GM19025 (cell line): ENCODE results near the gene ANKRD55.
"Not testable (repeated sequence)": the region's sequence is repeated elsewhere in the genome, so short reads cannot be mapped to it uniquely, and the experiment has no call there.

Experiments
- ATAC-seq: cut with Tn5 transposase; IDR thresholded peaks from one replicate; pipeline ENCODE4 v1.9.1; 2021; ENCODE audit warnings: mild to moderate bottlenecking, low read depth, moderate library complexity; ENCODE audit not compliant: unreplicated experiment

Gene ANKRD55

DNA sequence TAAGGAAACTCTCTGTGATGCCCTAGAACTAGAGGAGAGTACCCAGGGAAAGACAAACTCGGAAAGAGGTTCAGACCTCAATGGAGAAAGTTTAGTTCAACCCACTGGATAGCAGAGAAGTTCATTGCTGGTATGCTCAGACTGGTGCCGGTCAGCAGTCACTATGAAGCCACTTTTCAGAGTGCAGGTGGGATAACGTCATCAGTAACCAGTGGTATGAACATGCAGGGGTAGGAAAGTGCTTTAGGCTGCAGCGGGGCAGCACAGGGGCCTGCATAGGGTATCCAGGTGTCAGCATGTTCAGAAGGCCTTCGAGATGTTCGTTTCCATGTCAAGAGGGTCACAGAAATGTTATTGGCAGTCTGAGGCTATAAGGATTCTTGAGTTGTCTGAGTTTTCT lies 20.8 kb upstream of the ANKRD55 start:
- ATAC-seq = no peak

DNA sequence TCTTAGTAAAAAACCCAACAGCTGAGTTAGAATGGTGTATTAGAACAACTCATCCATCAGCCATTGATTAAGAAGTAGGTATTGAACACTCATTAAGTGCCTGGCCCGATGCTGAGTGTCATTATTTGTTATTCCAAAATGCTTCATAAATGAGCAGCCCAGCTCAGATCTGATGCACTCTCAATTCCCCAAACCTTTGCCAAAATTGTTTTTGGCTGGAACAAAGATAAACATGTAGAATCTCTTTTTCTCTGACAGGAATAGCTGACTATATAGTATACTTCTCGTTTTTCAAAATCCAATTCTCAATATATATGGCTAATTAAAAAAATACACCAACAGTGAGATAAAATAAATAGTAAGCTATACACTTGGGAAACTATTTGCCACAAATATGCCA lies 20.0 kb upstream of the ANKRD55 start:
- no peak for ATAC-seq

DNA sequence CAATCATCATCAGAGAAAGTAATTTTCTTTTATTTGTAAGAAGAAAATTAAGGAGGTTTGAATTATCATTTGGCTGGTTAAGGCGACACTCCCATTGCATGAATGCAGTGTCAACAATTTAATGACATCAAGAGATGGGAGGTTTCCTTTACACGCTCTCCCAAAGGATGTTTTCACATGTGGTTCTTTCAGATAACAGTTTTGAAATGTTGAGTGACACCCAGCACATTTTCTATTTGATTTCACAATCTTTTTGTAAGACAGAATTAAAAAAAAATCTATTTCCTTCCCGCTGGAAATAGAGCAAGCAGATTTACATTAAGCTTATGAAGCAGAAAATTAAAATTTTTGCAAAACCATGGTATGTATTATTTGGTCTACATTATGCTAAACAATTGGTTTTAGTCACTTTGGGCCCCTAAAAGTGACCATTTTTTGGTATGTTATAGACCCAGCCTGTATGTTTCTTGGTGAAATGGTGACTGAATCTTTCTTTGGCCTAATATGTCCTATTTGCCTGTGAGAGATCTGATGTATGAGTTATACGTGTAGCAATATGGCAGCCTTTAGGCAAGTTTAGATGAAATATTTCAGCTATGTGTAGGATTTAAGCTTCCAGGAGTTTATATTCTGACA lies 18.9 kb upstream of the ANKRD55 start:
- no peak for ATAC-seq

DNA sequence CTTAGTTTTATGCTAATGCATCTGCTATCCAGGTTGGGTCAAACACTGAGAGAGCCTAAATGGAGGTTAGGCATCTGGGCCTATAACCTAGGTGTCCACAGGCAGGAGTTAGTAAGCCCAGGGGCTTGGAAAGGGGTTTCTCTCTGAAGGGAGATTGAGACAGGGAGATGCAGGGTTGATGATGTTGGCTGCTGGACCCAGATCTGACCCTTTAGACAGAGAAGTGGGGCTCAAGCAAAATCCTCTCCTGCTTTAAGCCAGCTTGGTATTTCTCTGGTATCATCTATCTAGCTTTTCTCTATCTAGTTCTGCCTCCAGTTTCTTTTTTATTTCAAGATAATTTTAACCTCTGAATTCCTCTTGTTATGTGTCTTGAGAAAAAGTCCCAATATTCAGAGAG lies 18.3 kb upstream of the ANKRD55 start:
- no peak for ATAC-seq

DNA sequence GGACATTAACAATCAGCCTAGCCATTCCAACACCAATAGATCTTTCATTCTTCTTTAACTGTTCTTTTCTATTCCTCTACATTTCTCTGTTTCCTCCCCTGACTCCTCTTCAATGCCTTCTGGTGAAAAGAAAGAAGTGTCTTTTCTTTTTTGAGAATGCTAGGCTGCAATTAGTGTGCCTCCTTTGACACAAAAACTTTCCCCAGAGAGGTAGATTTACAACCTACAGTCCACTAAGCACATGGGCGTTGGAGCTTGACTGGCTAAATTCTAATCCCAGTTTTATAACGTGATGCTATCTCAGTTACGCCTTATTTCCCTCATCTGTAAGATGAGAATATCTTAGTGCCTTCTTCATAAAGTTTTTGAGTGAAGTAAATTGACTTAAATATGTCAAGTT lies 16.9 kb upstream of the ANKRD55 start:
- no peak for ATAC-seq

DNA sequence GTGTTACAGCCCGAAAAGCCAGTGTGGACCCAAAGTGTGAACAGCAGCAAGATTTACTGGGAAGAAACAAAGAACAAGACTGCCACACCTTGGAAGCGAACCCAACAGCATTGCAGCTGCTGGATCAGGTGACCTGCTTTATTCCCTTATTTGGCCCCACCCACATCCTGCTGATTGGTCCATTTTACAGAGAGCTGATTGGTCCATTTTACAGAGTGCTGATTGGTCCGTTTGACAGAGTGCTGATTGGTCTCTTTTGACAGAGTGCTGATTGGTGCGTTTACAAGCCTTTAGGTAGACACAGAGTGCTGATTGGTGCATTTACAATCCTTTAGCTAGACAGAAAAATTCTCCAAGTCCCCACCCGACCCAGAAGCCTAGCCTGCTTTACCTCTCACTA lies 16.0 kb upstream of the ANKRD55 start:
- ATAC-seq = not testable (repeated sequence)

DNA sequence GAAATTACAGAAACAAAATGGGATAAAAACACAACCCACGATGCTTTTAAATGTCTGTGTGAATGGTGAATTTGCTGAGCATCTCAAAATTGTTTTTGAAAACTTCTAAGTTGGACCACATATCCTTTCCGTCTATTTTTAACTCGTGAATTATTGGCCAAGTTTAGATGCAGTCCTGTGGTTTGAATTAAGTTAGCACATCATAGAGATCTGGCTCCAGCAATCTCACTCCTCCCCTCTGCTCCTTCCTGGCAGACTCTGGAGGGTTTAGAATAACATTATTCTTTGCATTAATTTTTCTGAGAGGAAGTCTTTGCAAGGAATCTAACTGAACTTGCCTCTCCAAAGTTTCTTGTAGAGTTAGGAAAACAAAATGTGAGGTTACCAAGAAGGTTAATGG lies 14.5 kb upstream of the ANKRD55 start:
- ATAC-seq = no peak

DNA sequence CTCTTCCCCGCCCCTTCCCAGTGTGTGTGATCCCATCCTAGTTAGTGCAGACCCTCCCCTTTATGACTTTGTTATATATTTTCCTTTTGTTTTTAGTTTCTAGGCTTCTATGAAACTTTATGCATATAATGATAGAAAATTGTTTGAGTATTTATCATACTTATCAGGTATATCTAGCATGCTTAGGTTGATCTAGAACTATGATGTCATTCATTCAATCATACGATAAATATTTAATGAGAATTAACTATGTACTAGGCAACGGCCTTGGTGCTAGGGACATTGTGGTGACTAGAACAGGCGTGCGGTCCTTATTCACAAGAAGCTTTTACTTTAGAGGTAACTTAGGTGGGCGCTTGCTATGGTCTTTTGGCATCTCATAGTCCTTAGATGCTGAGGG lies 13.6 kb upstream of the ANKRD55 start:
- ATAC-seq = no peak

DNA sequence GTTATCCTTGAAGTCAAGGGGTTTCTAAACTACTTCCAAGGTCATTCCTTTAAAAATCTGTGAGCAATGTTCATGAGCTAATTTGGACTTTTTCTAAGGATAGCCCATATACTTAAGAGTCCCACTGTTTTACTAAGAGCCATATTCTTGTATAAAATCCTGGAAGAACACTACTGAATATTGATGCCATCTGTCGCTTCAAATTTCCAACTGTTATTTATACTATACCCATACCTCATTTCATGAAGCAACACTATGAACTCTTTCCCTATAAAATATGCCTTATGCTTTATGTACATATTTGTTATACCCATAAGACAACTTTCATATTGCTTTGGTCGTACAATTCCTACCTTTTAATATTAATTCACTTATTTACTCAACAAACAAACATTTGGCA lies 12.4 kb upstream of the ANKRD55 start:
- no peak for ATAC-seq

DNA sequence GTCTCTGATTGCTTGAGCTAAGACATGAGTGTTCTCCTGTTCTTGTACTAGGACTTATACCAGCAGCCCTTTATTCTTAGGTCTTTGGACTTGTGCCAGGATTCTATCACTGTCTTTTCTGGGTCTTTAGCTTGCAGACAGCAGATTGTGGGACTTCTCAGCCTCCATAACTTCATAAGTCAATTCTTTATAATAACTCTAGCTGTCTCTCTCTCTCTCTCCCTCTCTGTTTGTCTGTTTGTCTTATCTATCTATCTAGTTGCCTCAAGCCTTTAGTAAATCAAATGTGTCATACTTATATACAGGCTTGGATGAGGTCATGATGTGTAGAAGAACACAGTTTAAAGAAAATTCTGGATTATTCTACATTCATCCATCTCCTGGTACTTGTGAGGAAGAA lies 11.5 kb upstream of the ANKRD55 start:
- no peak for ATAC-seq

DNA sequence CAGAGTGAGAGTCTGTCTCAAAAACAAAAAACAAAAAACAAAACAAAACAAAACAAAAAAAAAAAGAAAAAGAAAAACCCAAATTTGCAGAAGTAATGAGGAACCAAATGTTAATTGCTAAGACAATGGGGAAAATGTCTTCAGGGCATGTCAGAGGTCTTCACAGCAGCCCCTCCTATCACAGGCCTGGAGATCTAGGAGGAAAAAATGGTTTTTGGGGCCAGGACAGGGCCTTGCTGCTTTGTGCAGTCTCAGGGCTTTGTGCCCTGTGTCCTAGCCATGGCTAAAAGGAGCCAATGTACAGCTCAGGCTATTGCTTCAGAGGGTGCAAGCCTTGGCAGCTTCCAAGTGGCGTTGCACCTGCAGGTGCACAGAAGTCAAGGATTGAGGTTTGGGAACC lies 9.1 kb upstream of the ANKRD55 start:
- not testable (repeated sequence) for ATAC-seq

DNA sequence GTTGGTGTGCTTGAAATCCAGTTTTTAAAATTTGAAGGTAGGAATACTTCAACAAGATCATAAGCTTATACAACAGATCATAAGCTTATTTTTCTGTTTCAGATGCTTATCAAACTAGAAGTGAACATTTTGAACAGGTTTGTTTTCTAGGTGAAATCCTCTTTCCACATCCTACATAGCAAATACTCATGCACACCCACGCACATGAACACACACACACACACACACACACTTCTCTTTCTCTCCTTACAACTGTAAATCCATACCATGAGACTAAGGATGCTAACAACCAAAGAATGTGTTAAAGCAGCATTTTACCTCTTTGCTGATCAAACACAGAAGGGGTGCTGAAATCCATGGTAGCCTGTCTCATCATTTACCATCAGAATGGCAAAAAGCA lies 592 bp downstream of the ANKRD55 start:
- no peak for ATAC-seq

DNA sequence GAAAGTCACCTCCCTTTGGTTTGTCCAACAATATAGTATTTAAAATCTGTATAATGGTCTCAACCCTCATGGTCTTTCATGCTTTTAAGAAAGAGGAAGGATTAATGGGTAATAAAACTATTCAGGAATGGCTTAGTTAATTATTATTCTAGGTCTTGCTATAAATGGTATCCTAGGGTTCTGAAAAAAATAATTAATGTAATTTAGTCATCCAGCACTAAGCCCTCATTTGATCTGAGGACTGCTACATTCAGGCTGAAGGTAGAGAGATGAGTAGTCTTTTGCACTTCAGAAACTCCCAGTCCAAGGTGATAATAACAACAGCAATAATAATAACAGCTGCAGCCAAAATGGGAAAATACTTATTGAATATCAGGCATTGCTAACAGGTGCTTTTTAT lies 2.6 kb downstream of the ANKRD55 start:
- ATAC-seq = no peak

DNA sequence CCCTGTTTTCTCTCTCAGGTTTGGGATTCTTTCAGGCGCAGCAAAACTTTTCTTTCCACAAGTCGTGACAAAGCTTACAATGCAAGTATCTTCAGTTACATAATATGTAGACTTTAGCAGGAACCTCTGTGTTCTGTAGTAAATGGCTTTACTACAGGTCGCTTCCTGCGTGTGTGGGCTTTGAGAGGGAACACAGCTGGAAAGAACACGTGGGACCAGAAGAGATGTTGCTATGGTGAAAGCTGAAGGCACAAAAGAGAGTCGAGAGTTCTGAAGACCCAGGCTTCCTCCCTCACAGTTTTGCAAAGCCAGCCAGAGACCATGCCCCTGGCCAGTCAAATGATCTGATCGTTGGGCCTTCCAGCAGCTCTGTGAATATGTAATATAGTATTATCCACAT lies 4.0 kb downstream of the ANKRD55 start:
- no peak for ATAC-seq

DNA sequence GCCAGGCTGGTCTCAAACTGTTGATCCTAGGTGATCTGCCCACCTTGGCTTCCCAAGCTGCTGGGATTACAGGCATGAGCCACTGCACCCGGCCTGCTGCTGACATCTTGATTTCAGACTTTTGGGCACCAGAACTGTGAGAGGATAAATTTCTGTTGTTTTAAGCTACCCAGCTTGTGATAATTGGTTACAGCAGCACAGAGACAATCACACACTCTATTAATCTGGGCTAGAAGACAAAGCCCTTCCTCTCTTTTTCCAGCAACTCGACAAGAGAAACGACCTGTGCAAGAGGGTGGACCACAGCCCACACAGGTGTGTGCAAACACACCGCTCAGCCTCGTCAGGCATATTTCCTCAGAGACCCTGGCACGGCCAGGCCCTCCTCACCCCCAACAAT lies 4.5 kb downstream of the ANKRD55 start:
- ATAC-seq = no peak

DNA sequence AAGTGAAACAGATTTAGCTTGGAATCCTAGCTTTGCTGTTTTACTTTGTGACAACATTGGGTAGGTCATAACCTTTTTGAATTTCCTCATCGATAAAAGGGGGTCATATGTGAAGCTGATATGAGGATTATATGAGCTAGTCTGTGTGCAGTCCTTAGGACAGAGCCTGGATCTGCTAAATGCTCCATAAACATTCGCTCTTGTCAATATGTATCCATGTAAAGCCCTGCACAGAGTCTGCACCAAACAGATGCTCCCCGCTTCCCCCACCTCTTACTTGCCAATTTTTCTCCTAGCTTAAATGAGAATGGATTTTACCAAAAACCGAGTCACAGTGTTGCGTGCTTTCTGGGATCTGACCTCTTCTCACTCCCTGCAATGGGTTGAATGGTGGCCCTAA lies 5.4 kb downstream of the ANKRD55 start:
- ATAC-seq = no peak

DNA sequence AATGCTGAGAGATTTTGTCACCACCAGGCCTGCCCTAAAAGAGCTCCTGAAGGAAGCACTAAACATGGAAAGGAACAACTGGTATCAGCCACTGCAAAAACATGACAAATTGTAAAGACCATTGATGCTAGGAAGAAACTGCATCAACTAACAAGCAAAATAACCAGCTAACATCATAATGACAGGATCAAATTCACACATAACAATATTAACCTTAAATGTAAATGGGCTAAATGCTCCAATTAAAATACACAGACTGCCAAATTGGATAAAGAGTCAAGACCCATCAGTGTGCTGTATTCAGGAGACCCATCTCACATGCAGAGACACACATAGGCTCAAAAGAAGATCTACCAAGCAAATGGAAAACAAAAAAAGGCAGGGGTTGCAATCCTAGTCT lies 9.8 kb downstream of the ANKRD55 start:
- not testable (repeated sequence) for ATAC-seq

DNA sequence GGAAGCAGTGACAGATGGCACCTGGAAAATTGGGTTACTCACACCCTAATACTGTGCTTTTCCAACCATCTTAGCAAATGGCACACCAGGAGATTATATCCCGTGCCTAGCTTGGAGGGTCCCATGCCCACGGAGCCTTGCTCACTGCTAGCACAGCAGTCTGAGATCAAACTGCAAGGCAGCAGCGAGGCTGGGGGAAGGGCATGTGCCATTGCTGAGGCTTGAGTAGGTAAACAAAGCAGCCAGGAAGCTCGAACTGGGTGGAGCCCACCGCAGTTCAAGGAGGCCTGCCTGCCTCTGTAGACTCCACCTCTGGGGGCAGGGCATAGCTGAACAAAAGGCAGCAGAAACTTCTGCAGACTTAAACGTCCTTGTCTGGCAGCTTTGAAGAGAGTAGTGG lies 11.5 kb downstream of the ANKRD55 start:
- ATAC-seq = not testable (repeated sequence)

DNA sequence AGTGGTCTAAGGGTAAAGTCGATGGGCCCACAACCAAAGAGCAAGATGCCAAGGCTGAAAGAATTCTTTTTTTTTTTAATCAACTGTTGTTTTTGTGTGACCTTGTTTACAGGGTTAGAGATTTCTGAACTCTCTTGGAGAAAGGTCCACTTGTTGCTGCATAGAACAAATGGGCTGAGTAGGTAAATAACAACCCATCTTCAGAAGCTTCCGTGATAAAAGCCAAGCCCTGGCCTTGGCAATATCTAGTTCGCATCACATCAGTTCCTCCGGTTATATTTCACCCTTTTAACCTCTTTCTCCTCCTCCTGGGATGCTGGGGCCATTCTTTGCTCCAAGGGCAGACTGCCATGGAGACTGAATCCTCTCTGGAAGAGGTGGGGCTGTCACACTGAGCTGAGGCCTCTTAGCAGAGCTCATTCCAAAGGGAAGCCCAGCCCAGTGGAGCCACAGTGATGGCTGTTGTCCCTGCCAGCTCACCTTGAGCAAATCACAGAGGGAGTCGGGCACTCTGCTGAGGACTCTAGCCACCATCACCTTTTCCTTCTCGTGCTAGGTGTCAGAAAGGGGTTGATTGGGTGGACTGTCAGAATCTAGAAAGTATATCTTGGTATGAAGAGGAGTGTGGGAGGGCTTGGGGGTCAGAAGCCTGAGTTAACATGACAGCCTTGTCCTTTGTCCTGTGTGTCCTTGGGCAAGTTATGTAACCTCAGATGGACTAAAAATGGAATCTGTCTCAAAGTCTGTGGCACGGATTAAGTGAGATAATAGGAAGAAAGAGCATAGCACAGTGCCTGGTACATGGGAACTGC lies 17.9 kb downstream of the ANKRD55 start:
- ATAC-seq = no peak

DNA sequence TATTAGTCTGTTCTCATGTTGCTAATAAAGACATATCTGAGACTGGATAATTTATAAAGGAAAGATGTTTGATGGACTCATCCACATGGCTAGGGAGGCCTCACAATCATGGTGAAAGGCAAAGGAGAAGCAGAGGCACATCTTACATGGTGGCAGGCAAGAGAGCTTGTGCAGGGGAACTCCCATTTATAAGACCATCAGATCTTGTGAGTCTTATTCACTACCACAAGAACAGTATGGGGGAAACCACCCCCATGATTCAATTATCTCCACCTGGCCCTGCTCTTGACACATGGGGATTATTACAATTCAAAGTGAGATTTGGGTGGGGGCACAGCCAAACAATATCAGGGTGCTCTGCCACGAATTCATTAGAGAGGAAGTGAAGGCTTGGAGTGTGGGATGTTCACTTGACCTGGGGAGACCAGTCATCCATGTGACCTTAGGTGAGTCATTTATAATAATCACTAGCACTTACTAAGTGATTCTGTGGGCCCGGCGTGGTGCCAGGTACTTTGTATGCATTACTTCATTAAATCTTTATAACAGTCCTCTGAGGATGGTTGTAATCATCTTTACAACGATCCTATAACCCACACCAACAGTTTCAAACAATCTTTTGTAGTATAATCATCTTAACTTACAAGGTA lies 19.1 kb downstream of the ANKRD55 start:
- not testable (repeated sequence) for ATAC-seq

DNA sequence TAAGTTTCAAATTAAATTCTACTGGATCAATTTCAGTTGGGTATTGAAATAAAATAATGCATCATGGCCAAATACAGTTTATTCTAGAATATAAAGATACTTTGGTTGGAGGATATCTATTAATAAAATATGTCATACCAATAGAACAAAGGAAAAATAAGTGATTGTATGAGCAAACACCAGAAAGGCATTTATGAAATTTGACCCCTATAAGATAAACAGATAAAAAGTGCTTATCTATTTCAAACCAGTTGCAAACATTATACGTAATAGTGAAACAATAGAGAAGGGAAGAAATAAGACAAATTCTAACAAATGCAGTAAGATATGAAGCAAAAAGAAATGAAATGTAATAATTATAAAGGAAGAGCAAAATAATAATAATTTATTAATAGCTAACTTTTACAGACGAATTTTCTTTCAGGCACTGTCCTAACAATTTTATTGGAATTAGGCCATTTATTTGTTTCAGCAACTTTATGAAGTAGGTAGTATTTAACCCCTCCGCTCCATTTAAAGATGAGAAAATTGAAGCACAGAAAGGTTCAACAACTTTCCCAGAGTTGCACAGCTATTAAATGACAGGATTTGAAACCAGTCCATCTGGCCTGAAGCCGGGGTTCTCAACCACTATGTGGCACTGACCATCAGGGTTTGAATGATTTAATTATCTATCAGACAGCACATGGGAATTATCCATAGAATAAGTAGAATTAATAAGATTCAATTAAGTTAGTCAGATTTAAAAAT lies 20.8 kb downstream of the ANKRD55 start:
- no peak for ATAC-seq
